Measurements from ENCODE around the gene WAPL.

Gene WAPL

DNA sequence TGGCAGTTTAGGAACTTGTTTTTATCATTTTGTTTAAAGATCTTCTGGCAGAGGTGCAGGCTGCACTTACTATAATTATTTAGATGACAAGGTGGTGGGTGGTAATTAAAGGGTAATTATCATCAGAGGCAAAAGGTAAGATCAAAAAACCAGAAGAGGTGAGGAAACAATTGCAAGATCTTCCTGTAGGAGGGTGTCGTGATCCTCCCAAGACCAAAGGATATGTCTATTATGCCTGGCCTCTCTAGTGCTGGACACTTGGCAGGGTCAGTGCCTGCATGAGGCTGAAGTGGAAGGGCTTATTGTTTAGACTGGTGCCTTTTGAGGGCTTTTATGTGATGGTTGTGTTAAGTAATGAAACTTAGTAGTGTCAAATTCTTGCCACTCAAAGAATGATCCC is 1.8 kb upstream of the WAPL start:
- DNase-seq (ENCODE audit: low read depth in 4 of 4, low spot score in 1 of 4) = no peak

DNA sequence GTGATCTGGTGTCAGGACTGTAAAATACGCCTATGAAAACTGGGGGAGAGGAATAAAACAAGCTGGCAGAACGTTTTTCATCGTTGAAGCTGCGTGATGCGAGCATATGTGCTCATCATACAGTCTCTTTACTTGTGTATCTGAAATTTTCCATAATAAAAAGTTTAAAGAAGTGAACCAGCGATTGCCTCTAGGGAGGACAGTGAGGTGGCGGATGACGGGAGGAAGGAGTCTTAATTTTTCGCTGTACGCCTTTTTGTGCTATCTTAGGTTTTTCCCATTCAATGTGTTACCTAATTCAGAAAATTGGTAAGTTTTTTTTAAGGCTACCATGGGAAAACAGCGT is 891 bp upstream of the WAPL start:
- no peak for DNase-seq (ENCODE audit: low read depth in 4 of 4, low spot score in 1 of 4)

DNA sequence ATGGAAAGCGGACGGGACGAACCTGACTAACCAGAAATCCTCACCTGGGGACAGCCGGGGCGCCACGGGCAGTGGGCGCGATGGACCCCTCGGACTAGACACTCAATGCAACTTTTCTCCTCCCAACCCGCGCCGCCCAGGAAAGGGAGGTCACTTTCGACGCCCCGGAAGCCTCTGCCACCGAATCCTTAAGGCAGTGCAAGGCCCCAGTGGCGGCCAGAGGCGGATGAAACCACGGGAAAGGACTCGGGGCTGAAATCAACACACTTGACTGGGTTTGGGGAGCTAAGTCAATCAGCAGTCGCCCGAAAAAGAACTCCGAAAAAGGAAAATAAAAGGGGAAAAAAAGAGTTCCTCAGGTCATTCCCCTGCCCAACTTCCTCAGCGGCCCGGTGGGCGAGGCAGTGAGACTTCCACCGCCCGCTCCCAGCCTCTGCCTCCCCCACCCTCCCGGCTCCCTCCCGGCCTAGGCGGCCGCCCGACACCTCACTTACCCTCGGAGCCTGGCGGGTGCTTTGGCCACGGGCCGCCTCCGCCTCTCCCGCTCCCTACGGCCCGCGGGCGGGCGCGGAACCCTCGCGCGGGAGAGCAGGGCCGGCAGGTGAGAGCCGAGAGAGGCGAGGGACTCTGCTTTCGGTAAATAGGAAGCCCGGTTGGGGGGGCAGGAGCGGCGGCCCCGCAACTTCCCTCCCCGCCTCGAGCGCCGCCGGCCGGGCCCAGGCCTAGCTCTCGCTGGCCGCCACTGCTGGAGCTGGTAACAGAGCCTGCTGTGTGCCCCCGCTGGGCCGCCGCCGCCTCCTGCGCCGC is 518 bp downstream of the WAPL start:
- peak in 2 of 4 experiments; percentile 26 to 37 for DNase-seq (ENCODE audit: low read depth in 4 of 4, low spot score in 1 of 4)

DNA sequence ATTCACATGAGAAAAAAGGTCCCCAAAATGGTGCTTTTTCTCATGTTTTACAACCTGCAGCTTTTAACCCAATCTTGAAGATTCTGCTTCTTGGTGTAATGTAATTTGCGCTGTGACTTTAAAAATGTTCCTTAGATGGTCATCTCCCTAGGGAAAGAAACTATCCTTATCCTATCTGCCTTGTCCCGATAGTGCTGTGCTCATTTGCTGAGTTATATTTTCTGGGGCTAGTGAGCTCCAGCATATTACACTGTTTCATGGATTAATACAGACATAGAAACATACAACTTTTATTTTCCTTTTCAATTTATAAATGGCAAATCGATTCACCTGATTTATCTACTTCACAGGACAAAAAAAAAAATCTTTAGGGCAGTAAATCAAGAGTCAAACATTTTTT is 2.8 kb downstream of the WAPL start:
- no peak for DNase-seq (ENCODE audit: low read depth in 4 of 4, low spot score in 1 of 4)

DNA sequence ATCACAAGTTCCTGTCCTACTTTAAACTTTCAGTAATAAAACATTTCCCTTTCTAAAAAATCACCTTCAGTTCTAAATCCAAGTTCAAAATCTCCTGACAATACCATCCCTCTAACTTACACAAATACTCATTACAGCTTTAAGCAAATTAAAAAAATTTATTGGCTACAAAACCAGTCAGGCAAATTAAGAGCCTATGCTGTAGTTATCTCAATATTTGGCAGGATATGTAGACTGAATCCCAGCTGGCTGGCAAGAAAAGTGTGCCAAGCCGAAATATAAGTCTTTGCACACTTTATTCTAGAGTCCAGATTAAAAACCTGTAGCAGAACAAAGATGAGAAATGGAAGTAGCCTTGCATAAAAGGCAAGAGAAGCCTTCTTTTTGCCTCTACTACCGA is 9.5 kb downstream of the WAPL start:
- no peak for DNase-seq (ENCODE audit: low read depth in 4 of 4, low spot score in 1 of 4)

DNA sequence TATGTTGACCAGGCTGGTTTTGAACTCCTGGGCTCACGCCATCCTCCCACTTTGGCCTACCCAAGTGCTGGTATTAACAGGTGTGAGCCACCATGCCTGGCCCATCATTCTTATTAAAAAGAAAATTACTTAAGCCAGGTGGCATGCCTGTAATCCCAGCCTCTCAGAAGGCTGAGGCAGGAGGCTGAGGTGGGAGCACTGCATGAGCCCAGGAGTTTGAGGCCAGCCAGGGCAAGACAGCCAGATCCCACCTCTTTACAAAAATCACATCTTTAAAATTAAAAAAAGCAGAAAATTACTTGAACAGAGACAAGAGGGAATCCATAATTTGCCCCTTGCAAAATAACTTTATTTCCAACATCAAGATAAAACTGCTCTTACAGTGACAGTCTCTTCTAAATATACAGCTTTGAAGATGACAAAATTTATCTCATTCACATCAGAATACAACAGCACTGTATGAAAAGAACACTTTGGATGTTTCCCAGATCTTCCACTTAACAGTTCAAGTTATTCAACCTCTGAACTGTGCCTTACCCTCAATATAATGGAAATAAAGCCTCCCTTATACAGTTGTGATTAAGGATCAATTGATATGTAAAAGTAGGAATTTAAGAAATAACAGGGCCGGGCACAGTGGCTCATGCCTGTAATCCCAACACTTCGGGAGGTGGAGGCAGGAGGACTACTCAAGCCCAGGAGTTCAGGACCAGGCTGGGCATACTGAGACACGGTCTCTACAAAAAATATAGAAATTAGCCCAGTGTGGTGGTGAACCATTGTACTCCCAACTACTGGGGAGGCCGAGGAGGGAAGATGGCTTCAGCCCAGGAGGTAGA is 10.3 kb downstream of the WAPL start:
- no peak for DNase-seq (ENCODE audit: low read depth in 4 of 4, low spot score in 1 of 4)

DNA sequence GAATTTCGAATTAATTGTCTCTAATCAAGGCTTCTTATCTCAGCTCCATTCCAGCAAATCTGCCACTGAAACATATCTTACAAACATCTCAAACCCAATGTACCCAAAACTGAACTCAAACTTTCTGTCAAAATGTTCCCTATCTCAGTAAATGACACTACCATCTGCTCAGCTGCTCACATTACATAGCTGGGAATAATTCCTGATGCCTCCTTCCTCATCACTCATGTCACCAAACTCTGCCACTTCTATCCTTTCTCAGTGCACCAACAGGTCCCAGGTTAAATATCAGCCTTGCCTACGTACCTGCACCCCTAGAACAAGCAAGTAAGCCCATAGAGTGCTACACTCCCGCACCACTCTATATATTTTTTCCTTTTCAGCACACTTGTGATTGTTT is 12.4 kb downstream of the WAPL start:
- no peak for DNase-seq (ENCODE audit: low read depth in 4 of 4, low spot score in 1 of 4)

DNA sequence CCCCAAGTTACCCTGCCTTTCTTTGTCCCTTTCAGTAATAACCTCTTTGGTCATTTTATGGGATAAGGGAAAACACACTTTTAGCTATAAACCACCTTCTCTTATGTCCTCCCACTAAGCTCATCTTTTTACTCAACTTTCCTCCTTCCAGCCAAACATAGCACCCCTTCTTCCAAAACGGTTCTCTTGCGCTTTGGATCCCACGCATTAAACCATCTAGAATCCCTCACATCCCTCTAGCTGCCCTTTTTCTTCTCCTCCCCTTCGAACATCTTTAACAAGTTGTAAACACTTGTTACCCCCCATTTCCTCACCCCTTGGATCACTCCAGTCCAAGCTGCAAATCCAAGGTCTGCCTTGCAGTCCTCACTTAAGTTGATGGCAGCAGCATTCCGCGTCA is 13.4 kb downstream of the WAPL start:
- DNase-seq (ENCODE audit: low read depth in 4 of 4, low spot score in 1 of 4) = no peak

DNA sequence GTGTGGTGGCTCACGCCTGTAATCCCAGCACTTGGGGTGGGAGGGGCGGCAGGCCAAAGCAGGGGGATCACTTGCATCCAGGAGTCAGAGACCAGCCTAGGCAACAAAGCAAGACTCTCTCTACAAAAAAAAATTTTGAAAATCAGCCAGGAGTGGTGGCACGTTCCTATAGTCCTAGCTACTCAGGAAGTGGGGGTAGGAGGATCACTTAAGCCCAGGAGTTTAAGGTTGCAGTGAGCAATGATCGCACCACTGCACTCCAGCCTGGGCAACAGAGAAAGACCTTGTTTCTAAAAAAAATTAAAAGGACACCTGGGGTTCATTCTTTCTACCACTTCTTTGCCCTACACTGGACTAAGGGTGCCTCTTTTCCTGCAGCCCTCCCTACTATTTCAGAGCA is 15.1 kb downstream of the WAPL start:
- DNase-seq (ENCODE audit: low read depth in 4 of 4, low spot score in 1 of 4) = no peak

DNA sequence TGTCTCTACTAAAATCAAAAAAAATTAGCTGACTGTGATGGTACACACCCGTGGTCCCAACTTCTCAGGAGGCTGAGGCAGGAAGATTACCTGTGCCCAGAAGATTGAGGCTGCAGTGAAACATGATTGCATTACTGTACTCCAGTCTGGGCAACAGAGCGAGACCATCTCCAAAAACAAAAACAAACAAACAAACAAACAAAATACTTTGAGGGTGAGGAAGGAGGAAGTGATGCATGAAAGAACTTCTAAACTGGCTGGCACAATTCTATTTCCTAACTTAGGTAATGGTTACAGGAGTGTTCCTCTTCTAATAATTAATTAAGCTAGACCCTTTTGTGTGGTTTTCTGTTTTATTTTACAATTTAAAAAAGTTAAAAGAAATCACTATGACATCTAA is 15.5 kb downstream of the WAPL start:
- no peak for DNase-seq (ENCODE audit: low read depth in 4 of 4, low spot score in 1 of 4)

DNA sequence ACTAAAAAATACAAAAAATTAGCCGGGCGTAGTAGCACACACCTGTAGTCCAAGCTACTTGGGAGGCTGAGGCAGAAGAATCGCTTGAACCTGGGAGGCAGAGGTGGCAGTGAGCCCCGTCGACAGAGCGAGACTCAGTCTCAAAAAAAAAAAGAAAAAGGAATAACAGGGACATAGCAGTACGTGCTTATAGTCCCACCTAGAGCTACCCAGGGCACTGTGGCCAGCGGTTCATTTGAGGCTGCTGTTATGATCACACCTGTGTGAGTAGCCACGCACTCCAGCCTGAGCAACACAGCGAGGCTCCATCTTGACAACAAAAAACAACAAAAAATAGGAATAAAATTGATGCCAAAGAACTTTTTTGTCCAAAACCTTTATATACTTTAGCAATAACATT is 17.1 kb downstream of the WAPL start:
- no peak for DNase-seq (ENCODE audit: low read depth in 4 of 4, low spot score in 1 of 4)

DNA sequence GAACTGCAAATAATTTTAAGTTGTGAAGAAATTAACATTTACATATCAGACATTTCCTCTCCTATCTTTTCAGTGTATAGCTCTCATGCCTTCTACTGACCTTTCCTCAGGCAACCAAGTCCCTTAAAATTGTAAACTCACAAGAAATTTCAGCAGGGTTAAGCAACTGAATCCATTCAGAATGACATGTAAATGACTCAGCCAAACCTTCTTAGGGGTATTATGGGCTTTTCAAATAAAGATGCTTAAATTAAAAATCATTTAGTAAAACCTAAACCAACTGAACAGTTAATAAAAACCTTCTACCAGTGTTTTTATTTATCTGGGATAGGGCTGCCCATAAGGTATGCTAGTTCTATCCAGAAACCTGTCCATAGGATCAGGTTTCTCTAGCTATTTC is 20.7 kb downstream of the WAPL start:
- no peak for DNase-seq (ENCODE audit: low read depth in 4 of 4, low spot score in 1 of 4)

DNA sequence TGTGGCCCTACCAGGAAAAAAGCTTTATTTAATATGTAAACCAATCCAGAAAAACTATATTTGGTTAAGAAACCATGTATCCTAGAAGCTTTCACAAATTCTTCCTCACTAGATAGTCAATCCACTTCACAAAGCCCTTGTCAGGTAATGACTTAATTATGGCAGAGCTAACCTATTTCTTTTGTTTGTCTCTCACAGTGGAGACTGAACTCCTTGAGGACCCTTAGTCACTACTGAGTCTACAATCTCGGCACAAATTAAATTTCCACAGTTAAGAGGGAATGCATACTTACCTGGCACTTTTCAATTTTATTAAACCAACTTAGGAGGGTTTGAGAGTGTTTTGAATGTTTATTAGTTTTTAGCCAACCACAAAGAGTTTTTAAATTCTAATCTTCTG is 23.0 kb downstream of the WAPL start:
- no peak for DNase-seq (ENCODE audit: low read depth in 4 of 4, low spot score in 1 of 4)

DNA sequence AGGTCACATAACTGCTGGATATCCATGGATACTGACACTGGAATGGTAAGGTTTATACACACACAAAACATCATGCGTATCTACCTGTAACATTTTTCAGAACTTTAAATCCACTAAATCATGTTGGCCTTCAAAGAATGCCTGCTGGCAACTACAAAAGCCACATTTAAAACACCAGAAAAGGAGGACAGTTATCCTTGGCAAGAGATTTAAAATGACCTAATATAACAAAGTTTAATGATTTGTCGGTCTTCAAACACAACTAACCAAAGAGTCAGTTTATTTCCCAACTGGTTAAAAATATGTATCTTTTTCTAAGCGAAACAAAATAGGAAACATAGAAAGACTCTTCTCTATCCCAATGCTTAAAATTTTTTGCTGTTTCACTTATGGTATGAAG is 24.0 kb downstream of the WAPL start:
- DNase-seq (ENCODE audit: low read depth in 4 of 4, low spot score in 1 of 4) = no peak

DNA sequence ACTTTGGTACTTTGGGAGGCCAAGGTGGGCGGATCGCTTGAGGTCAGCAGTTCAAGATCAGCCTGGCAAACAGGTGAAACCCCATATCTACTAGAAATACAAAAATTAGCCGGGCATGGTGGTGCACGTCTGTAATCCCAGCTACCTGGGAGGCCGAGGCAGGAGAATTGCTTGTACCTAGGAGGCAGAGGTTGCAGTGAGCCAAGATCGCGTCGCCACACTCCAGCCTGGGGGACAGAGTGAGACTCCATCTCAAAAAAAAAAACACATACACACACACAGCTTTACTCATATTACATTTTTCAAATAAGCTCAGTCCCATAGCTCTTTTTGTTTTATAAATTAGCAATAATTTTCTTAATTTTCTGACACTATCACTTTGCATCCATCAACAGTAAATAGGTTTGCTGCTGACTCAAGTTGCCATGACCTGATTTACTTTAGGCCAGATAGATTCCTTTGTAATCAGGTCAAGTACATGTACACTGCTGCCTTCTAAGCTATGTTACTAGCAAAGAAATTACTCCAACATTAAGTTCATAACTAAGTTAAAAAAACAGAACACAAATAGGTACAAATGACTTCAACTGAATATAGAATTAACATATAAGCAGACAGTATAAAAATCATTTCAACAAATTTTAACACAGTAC is 31.5 kb downstream of the WAPL start:
- DNase-seq (ENCODE audit: low read depth in 4 of 4, low spot score in 1 of 4) = no peak

DNA sequence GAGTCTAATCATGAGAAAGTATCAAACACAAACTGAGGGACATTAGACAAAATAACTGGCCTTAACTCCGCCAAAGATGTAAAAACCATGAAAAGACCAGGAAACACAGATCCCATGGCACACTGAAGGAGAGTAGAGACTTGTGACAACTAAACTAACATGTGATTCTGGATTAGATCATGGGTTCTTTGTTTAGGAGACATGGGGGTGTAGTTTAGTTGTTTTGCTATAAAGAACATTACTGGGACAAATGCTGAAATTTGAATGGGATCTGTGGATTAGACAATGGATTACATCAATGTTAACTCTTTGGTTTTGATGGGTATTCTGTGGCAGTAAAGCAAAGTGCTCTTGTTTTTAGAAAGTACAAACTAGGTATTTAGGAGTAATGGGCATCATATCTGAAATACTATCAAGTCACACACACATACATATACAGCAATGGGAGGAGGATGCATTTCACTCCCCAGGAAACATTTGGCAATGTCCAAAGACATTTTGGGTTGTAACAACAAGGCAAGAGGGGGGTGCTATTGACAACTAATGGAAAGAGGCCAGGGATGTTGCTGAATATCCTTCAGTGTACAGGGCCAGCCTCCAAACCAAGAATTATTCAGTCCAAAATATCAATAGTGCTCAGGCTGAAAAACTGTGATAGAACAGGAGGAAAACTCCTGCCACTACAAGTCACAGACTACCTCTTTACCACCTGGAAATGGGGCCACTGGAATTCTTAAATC is 32.4 kb downstream of the WAPL start:
- no peak for DNase-seq (ENCODE audit: low read depth in 4 of 4, low spot score in 1 of 4)

DNA sequence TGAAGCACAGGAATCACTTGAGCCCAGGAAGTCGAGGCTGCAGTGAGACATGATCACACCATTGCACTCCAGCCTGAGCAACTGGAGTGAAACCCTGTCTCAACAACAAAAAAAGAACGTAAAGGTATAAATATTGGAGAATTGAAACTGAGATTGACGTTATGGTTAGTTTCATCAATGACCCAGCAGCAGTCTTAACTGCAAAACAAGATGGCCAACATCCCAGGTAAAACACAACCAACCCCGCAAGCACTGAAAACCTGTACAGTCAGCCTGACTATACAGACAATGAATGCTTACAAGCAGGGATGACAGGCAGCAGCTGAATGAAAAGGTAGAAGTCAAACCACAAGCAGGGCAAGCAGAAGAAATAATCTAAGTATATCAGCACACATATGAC is 34.7 kb downstream of the WAPL start:
- DNase-seq (ENCODE audit: low read depth in 4 of 4, low spot score in 1 of 4) = no peak

DNA sequence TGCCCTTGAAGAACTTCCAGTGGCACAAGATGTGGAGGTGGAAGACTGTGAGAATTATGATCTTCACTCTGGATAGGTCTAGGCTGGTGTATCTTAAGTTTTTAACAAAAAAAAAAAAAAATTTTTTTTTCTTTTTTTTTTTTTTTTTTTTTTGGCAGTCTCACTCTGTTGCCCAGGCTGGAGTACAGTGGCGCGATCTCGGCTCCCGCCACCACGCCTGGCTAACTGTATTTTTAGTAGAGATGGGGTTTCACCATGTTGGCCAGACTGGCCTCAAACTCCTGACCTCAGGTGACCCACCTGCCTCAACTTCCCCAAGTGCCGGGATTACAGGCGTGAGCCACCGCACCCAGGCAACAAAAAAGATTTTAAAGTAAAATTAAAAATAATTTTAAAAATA is 37.9 kb downstream of the WAPL start:
- DNase-seq (ENCODE audit: low read depth in 4 of 4, low spot score in 1 of 4) = no peak

DNA sequence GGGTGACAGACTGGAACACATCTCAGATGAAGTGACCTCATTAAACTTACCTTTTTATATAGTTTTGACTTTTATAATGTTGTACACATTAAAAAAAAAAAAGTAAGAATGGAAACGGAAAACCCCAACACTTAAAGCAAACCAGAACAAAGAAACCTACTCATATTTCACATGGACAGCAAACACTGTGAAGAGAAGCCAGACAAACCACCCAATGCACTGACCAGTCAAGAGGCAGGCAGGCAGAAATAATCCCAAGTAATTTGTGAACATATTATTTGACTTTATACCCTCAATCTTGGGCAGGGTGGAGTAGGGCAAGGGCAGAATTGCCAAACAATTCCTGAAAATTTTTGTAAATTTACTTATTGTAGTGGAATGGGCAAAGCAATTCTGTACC is 39.8 kb downstream of the WAPL start:
- DNase-seq (ENCODE audit: low read depth in 4 of 4, low spot score in 1 of 4) = no peak

DNA sequence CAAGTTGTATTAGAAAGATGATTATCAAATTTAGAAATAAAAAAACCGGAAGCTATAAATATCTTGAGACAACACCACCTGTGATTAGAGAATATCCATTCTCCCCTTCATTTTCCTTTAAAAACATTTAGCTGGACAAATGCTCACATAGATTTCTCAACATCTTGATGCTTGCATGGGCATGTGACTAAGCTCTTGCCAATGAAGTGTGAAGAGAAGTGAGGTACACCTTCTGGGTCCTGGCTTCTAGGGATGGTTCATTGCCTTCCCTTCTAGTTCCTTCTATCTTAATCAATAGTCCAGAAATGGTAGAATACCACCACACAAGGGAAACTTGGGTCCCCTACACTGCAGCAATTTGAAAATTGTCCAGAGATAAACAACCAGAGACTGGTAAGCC is 41.0 kb downstream of the WAPL start:
- DNase-seq (ENCODE audit: low read depth in 4 of 4, low spot score in 1 of 4) = no peak

DNA sequence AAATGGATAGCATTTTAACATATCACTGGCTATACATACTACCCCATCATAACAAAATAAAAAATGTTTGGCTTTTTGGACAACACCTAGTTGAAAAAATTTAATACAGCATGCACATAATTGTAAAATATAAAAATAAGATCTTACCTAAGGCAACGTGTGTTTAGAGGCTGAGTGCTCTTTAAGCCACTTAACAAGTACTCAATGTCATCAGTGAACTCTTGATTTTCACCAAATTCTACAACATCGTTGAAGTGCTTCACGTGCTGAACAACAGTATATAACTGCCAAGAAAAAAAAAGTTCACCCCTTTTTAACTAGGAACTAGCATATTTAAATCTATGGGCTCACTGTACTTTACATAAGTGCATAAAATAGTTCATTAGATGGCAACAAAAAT is 49.5 kb downstream of the WAPL start:
- DNase-seq (ENCODE audit: low read depth in 4 of 4, low spot score in 1 of 4) = no peak

Measured in stimulated activated CD4-positive, alpha-beta T cell treated with anti-CD3 and anti-CD28 coated beads, Interleukin-1b, Interleukin-23, amount 100 ng/mL, for 24 hours (primary cell).